GM19023 (cell line): Measurements from ENCODE around the gene VAV2.

Source experiments
- ATAC-seq: cut with Tn5 transposase; IDR thresholded peaks from one replicate; pipeline ENCODE4 v1.9.1; 2021; ENCODE audit warnings: mild to moderate bottlenecking, moderate library complexity; ENCODE audit not compliant: unreplicated experiment

Gene VAV2

DNA sequence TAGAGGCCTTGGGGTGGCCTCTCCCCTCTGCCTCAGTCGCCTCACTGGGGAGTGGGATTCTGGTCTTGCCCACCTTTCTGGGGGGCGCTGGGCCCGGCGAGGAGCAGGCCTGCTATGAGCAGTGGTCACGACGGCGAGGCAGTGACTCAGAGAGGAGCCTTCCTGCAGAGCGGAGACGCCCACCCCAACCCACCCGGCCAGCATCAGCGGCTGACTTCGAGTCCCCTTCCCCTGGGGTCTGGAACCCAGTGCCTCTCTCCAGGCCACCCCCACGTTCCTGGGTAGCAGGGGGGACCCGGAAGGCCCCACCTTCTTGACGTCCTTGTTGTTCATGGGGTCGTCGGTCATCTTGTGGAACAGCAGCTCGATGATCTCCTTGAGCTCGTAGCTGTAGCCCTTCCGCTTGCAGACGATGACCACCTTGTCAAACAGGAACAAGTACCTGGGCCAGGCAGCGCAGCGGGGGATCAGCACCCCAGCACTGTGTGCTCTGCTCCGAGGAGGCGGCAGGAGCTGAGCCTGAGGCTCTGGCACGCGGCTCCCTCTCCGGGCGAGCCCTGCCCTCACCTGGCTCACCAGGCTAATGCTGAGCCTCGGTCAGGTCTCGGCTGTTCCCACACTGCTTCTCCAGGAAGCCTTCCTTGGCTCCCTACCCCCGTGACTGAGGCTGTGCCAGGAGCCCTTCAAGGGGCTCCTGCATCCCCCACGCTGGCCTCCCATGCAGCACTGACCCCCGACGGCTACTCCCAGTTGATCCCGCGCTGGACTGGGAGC is 203.9 kb downstream of the VAV2 start:
- no peak for ATAC-seq

DNA sequence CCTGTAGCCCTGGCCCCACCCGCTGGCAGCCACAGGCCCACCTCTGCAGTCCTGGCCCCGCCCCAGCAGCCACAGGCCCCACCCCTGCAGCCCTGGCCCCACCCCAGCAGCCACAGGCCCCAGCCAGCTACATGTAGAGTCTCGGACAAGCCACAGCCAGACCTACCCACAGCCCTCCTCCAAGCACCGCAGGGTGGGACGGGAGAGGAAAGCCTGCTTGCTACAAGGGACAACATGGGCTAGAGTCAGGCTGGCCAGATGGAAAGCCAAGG is 204.4 kb downstream of the VAV2 start:
- peak; percentile 54 for ATAC-seq

DNA sequence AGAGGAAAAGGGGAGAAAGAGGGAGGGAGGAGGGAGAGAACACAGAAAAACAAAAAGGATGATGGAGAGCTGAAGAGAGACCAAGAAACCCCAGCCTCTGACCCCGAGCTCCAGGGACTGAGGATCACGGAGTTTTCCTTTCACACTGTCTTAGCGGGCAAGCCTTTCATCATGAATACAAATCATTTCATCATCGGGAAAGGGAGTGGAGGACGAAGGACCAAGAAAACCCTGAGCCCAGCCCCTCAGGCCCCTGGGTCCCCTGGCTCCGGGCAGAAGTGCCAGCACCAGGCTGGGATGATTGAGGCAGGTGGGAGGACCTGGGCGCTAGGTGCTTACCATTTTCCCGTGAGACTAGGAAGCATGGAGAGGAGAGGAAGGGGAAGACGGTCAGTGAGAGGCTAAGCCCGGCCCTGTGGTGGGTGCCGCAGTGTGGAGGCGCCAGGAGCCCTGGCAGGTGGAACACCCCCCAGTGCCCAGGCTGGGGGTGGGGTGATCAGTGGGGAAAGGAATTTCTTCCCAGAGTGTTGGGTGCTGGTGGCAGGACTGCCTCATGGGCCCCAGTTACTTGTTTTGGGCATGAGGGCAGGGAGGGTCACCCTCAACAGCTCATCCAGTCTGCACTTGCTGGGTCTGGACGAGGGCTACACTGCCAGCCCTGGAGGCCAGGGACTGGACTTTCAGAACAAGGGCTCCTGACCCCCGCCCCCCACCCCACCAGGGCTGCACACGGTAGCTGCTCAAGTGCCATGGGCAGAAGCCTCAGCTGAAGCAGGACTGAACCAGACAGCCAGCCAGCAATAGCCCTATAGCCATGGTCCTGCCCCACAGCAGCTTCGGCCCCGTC is 205.0 kb downstream of the VAV2 start:
- ATAC-seq: no peak

DNA sequence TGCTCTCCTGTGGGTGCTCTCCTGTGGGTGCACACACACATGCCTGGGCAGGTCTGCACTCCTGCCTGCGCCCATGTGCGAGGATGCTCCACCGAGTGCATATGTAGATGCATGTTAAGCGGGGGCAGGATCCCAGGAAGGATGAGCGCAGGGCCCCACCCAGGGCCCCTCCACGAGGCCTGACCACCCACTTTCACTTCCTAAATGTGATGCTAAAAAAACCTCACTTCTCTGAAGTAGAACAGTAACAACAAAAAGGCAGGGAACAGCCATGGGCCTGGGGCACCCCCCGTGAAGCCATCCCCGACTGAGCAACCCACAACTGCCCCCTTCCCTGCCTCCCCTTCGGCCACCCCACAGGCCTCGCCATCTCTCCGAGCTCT is 205.8 kb downstream of the VAV2 start:
- ATAC-seq: no peak

DNA sequence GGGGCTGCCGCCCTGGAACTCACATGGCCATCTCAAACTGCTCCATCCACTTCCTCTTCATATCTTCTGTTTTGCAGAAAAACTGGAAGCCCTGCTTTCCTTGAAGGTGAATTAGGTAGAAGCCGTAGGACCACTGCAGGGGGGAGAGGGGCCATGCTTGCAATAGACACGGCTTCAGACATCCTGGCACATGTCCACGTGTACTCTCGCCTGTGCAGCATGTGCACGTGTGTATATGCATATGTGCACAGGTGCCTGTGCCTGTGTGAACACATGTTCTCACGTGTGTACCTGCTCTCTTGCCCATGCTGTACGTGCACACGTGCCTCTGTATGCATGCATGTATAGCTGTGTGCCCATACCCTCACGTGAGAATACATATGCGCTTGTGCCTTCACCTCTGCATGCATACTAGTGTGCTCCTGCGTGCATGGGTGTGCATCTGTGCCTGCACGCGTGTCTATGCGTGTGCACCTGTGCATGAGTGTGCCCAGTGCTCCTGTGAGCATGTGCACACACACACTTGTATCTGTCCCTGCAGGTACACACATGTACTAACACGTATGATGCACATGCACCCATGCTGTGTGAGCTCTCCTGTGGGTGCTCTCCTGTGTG is 206.3 kb downstream of the VAV2 start:
- ATAC-seq: no peak

DNA sequence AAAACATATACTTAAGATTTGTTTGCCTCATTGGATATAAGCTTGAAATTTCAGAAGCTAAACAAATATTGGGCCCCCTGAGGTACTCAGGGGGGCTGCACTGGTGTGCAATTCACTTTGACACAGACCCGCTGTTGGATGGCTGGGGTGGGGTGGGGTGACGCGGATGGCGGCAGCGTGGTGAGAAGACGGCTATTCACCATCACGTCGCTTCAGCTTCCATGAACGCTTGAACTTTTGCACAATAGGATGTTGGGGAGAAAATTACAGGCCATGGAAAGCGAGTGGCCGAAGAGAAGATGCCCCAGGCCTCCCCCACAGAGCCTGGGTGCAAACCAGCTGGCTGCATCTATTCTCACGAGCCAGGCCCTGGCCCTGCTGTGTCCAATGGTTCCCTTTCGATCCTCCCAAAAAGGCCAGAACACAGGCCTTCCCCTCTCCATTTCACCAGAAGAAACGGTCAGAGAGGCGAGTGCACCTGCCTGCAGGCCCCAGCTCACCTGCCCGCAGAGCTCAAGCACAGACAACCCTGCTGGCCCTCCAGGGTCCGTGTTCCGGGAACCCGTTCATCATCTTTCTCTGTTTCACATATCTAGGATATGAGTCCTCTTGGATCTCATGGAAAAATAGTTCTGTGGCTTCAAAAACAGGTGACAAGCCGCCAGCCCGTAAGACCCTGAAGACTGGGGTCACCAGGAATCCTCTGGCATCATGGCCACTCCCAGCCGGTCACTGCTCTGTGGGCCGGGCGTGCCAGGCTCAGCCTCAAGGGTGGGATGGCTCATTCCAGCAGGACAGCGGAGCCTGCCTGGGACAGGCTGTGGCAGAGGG is 207.2 kb downstream of the VAV2 start:
- ATAC-seq: no peak

DNA sequence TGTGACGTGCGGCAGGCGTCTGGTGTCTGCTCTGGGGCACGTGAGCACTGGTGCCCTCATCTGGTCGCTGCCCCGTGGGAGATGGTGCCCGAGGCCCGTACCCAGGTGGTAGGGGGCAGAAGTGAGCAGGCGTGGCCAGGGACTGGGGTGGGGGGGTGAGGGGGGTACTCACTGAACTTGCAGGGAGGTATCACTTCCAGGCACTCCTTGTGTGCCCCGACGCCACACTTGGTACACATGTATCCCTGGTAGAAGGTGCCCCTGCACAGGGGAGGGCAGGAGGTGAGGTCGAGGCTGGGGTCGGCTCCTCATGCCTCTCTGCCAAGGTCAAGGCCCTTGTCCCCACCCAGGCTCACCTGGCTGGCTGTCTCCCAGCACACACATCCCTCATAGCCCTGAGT is 208.8 kb downstream of the VAV2 start:
- ATAC-seq: no peak

DNA sequence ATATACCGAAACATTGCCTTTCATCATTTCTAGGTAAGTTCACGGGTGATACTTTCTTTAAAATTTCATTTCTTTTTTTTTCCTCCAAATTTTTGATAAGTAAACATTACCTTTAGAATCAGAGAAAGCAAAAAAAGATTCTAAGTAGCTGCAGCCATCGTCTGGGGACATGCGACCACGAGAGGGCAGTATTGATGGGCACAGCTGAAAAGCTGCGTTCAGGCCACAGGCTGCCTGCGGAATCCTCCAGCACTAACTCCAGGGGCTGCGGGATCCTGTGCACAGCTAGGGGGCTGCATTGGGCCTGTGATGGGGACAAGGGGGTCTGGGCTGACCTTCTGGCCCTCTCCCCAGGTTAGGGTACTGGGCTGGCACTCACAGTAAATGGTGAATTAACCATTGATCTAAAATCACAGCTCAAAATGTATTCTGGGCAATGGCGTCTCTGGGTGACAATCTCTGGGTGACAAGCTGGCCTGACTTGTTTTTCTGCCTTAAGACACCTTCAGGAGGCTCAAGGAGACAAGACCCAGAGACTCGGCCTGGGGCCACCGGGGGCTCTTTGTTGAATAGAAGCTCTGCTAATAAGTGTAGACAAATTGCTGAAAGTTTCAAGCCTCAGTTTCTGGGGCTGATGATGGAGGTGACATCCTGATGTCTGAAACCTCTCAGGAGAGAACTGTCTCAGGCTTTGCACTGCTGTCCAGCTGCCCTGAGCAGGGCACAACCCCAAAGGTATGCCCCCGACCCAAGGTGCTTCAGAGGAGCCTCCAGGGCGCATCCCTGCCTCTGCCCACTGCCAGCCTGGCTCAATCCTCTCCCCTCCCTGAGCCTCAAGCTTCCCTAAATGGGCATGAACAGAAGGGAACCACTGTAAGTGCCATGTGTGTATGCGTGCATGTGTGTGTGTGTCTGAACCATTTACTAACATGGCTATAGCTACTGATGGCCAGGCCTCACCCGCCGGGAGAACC is 209.7 kb downstream of the VAV2 start:
- no peak for ATAC-seq

DNA sequence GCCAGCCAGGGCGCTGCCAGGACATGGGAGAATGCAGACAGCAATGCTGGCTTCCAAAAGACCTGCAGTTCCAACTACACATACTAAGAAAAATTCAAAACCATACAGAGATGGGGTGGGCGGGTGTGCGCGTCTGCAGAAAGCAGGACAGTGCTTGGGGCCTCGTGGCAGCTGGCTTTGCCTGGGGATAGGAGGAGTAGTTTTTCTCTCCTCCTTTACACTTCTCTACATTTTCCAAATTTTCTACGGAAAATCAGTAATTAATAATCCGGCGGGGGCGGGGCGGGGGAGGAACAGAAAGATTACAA is 210.3 kb downstream of the VAV2 start:
- no peak for ATAC-seq

DNA sequence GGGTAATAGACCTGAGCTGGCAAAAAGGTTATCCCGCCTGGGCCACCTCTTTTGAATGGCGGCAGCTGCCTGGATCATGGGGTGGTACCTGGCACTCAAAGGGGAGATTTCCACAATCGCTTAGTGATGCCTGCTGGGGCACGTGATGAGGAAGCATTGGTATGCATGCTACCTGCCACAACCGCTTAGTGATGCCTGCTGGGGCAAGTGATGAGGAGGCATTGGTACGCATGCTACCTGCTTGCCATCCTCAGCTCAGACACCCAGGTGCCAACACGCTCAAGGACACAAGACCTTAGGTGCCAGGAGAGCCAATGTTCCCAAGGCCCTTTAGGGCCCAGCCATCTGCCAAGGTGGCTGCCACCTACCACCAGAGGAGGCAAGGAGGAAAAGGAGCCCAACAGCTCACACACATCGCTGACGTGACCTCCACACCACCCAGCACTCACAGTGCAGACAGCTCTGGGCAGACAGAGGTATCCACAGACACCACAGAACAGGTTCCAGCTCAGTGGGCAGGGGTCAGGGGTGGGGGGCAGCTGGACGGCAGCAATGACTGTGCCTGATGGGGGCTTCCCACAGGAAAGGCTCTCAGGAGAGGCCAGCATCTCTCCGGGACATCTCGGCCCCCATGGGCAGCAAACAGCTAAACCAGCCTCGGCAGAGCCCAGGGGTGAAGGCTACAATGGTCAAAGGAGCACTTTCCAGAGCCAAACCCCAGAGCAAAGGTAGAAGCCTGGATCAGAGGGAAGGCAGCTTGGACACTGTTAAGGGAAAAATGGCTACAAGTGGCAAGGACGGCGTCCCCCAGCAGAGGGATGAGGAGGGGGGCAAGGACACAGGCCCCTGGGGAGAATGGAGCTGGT is 210.9 kb downstream of the VAV2 start:
- no peak for ATAC-seq

DNA sequence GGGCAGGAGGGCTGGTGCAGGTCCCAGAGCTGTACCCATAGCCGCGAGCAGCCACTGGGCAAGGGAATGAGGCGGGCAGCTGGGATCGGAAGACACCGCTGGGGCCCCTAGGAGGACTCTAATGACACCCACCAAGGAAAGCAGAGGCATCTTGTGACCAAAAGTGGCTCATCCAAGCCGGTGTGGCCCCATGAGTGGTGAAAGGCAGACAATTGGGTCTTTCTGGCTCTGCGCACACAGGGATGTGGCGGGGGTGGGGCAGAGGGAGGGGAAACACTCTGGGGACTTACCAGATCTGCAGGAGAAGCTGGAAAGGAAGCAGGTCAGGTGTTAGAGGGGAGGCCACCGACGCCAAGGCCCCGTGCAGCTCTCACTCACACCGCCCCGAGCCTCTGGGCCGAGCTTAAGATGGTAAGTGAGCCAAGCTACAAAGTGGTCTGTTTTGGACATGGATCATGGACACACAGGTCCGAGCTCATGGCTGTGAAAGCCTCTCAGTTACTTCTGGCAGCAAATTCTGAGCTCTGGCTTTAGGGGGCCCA is 211.6 kb downstream of the VAV2 start:
- ATAC-seq: no peak

DNA sequence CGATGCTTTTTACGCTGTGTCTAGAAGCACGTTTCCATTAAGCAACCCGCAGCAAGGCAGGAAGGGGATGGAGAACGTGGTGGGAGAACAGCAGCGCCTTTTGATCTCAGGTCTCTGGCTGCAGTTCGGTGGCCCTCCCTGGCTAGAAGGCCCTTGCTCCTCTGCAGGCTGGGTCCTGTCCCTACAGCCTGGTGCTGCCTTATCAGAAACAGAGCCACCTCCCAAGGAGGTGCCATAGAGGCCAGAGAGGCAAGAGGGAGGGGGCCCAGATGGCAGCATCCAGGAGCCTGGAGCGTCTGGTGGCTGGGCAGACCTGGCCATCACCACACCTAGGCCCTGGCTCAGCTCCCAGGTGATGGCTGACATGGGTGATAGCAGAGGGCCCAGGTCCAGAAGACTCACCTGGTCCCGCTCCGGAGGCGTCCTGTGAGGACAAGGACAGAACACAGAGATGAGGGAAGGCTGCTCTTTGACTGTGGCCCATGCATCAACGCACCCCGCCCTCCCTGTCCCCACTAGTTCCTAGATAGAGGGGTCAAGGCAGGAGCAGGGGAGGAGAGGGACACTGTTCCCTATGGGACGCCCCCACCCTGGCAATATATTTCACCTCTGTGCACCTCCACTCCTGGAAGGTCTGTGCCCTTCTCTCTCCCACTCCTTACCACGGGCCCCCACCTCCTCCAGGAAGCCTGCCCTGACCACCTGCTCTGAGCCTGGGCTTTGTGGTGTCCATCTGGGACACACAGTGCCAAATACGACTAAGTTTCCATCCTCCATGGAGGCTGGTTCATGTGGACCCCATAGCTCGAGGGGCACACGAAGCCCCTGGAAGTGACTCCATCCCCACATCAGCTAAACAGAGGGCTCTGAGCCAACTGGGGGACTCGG is 212.4 kb downstream of the VAV2 start:
- no peak for ATAC-seq

DNA sequence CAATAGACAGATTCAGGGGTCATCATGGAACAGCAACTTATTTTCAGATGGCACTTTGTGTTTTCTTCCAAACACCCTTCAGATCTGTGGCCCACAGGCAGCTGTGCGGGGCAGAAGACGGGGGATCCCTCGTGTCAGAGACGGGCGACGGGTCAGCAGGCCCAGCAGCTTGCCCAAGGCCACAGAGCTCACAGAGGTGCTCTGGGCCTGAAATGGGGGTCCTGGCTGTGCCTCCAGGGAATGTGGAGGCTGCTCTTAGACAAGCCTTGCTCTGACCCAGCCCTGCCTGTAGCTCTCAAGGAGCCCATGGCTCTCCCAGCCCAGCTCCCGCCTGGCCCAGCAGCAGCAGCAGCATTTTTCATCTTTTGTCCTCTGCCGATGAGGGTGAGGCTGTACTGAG is 213.0 kb downstream of the VAV2 start:
- ATAC-seq: no peak

DNA sequence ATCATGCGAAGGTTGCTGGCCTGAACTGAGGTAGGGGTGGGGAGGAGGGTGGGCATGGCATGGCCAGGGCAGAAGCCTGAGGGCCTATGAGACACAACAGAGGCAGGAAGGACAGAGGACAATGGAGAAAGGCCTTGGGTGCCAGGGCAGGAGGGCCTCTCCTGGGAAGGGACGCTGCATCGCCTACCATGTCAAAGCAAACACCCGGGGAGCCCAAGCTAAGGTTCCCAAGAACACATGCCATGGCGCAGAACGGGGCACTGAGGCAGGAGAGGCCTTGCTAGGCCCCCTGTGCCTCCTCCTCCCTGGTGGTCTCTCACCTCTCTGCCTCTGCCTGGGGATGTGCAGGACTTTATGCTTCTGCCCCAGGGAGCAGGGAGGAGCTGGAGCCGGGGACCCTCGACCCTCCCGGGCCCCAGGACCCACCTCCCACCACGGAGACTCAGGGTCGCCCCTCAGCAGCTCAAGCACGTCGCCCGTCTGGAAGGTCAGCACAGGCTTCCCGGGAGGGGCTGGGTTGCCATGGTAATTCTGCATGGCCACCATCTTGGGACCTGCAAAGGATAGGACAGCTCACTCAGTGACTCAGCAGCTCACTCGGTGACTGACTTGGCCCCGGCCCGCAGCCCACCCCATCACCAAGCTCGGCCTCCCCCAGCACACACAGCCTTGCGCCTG is 213.6 kb downstream of the VAV2 start:
- ATAC-seq: no peak

DNA sequence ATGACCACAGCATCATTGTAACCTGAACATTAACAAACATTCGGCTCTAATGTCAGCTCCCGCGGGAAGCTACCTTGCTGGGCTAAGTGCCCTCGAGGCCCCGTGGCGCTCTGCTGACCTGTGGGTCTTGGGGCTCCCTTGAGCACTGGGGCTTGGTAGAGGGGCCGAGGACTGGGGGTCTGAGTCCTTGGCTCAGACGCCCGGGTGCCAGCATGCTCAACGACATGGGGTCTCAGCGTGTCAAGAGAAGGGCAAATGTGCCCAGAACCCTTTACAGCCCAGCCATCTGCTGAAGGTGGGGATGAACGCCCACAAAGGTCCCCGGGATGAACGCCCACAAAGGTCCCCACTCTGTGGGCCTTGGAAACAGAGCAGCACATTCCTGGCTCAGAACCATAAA is 214.3 kb downstream of the VAV2 start:
- no peak for ATAC-seq

DNA sequence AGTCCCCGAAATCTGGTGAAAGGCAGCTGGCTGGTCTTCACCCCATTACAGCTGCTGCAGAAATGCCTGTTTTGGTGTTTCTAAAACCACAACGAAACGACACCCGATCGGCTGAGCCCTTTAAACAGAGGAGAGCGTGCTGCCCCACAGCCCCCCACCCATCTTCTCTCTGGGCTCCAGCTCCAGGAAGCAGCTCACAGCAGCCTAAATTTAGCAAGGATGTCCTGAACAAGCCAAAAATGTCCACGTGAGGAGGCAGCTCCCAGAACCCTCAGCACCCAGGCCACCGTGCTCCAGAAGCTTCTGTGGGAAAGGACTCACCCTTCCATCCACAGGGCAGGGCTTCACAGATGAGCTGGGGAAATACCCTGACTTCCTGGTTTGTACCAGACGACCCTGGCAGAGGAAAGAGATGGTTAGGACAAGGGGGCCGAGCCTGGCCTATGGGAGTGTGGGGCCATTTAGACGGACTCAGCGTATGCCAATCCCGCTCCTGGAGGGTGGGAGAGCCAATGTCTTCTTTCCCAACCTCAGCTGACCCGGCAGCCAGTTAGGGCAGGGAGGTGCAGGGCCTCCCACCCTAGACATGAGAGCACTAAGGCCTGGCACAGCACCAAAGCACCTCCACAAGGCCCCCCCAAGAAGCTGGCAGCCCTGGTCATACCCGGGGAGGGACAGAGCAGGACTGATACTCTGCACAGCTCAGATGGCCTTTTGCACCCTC is 214.9 kb downstream of the VAV2 start:
- no peak for ATAC-seq
